Measurements from ENCODE around the gene CRADD.

Gene CRADD

DNA sequence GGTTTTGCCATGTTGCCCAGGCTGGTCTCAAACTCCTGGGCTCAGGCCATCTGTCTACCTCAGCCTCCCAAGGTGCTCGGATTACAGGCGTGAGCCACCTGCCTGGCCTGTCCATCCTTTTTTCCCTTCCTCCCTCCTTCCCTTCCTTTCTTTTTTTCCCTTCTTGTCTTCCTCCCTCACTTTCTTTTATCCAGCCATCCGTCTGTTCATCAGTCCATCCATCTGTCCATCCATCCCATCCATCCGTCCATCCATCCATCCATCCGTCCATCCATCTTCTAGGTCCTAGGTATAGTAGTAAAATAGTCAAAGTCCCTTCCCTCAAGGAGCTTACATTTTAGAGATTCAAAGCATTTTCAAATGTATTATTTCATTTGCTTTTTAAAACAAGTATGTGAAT, 56.8 kb downstream of the CRADD start:
- TF ChIP-seq SPI1 (IDR thresholded peaks at IDR 0.05; ENCODE audit: borderline replicate concordance, low read depth) (no peak), GABPA (IDR thresholded peaks at IDR 0.05; ENCODE audit: low read depth) (no peak)
- TF ChIP-seq, protein P1, sequence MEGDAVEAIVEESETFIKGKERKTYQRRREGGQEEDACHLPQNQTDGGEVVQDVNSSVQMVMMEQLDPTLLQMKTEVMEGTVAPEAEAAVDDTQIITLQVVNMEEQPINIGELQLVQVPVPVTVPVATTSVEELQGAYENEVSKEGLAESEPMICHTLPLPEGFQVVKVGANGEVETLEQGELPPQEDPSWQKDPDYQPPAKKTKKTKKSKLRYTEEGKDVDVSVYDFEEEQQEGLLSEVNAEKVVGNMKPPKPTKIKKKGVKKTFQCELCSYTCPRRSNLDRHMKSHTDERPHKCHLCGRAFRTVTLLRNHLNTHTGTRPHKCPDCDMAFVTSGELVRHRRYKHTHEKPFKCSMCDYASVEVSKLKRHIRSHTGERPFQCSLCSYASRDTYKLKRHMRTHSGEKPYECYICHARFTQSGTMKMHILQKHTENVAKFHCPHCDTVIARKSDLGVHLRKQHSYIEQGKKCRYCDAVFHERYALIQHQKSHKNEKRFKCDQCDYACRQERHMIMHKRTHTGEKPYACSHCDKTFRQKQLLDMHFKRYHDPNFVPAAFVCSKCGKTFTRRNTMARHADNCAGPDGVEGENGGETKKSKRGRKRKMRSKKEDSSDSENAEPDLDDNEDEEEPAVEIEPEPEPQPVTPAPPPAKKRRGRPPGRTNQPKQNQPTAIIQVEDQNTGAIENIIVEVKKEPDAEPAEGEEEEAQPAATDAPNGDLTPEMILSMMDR (IDR thresholded peaks at IDR 0.05; ENCODE audit: insufficient read depth, low read length), result no peak
- Histone ChIP-seq H3K4me3 (replicated peaks; ENCODE audit: insufficient read depth, low read length) (no peak overlapping the region), H3K27me3 (ENCODE audit: insufficient read depth, poor library complexity, severe bottlenecking) (no peaks in the 10 kb centered on the region), H3K27ac (replicated peaks) (no peak overlapping the region)
- no peak for DNase-seq (ENCODE audit: low read depth in 1 of 2, low spot score in 1 of 2)

DNA sequence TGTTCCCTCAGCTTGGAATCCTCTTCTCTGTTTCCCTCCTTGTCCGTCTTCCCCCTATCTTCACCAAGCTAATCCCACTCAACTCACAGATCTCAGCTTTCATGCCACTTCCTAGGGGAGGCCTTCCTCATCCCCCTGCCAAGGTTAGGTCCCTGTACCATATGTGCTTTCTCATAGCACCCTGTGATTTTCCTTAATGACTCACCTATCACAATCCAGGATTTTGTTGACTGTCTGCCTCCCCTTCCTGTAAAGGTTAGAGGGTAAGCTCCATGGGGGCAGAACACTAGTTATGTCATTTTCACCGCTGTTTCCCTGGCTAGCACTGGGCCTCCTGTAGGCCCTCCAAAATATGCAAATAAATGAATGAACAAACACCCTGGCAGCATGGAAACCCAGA, 57.6 kb downstream of the CRADD start:
- no peak overlapping the region for H3K27ac ChIP-seq (replicated peaks)
- TF ChIP-seq, protein P2, sequence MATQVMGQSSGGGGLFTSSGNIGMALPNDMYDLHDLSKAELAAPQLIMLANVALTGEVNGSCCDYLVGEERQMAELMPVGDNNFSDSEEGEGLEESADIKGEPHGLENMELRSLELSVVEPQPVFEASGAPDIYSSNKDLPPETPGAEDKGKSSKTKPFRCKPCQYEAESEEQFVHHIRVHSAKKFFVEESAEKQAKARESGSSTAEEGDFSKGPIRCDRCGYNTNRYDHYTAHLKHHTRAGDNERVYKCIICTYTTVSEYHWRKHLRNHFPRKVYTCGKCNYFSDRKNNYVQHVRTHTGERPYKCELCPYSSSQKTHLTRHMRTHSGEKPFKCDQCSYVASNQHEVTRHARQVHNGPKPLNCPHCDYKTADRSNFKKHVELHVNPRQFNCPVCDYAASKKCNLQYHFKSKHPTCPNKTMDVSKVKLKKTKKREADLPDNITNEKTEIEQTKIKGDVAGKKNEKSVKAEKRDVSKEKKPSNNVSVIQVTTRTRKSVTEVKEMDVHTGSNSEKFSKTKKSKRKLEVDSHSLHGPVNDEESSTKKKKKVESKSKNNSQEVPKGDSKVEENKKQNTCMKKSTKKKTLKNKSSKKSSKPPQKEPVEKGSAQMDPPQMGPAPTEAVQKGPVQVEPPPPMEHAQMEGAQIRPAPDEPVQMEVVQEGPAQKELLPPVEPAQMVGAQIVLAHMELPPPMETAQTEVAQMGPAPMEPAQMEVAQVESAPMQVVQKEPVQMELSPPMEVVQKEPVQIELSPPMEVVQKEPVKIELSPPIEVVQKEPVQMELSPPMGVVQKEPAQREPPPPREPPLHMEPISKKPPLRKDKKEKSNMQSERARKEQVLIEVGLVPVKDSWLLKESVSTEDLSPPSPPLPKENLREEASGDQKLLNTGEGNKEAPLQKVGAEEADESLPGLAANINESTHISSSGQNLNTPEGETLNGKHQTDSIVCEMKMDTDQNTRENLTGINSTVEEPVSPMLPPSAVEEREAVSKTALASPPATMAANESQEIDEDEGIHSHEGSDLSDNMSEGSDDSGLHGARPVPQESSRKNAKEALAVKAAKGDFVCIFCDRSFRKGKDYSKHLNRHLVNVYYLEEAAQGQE (IDR thresholded peaks at IDR 0.05; ENCODE audit: insufficient replicate concordance, low read depth), result no peak
- no peak for TF ChIP-seq POLR2AphosphoS5 (IDR thresholded peaks at IDR 0.05; ENCODE audit: low read depth)
- TF ChIP-seq, protein P1 (IDR thresholded peaks at IDR 0.05; ENCODE audit: insufficient read depth, low read length), result no peak
- no peak for TF ChIP-seq GABPA (IDR thresholded peaks at IDR 0.05; ENCODE audit: low read depth)
- no peak for TF ChIP-seq SPI1 (IDR thresholded peaks at IDR 0.05; ENCODE audit: borderline replicate concordance, low read depth)
- no peaks in the 10 kb centered on the region for H3K27me3 ChIP-seq (ENCODE audit: insufficient read depth, poor library complexity, severe bottlenecking)

DNA sequence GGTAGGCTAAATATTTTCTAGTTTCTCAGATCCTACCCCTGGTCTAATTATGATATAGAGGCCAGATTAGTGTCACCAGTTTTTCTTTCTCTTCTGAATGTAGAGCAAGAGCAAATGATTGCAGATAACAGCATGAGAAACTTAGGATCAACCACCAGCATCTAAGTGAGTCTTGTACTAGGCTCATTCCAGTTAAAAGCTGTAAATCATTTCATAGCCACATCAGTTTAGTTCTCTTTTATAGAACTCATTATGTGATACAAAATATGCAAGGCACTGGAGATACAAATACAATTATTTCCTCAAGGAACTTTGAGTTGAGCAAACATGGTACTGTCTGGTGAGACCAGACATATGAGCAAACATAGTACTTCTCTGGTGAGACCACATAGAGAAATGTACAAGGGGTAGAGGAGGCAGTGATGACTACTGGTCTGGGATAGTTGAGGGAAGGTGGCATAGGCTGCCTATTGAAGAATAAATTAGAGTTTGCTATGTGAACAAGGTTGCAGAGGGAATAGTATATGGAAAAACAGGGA, 59.5 kb downstream of the CRADD start:
- Histone ChIP-seq H3K4me3 (replicated peaks; ENCODE audit: insufficient read depth, low read length) (no peak overlapping the region), H3K27ac (replicated peaks) (no peak overlapping the region), H3K27me3 (ENCODE audit: insufficient read depth, poor library complexity, severe bottlenecking) (peaks cover 6% of the 10 kb centered on the region)
- DNase-seq (ENCODE audit: low read depth in 1 of 2, low spot score in 1 of 2), result no peak
- no peak for TF ChIP-seq POLR2AphosphoS5 (IDR thresholded peaks at IDR 0.05; ENCODE audit: low read depth)

More for the DNA sequence above, 57.6 kb downstream of the CRADD start:
- no peak for DNase-seq (ENCODE audit: low read depth in 1 of 2, low spot score in 1 of 2)
- H3K4me3 ChIP-seq (replicated peaks; ENCODE audit: insufficient read depth, low read length), result no peak overlapping the region

DNA sequence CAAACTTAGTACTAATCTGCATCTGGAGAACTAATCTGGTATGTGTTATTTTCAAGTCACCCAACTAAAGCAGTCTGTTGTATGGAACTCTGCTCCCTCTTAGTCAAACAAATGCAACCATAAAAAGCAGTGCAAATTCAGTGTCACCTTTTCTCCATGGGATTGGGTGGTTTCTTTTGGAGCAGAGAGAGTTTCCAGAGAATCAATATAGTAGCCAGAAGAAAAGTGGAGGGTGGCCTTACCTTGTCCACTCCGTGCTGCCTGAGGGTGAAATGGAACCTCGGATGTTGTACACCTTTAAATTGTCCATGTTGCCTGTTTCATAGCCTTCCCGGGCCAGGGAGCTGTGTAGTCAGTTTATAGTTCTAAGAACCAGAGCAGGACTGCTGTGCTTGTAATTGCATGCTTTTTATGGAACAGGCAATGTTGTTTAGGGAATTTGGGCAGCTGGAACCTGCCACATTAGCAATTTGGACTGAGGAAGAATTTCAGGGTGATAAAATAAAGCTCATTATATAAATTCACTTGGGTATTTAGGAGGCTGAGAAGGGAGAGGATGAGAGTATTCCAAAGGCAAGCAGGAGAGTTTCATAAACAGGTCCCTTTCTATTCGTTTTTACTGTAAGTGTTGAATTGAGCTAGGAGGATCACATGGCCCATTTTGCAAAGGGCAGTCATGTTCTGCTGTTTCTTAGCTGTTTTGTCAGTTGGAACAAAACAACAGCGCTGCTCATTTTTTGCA, 60.5 kb downstream of the CRADD start:
- Histone ChIP-seq H3K4me3 (replicated peaks; ENCODE audit: insufficient read depth, low read length) (no peak overlapping the region), H3K27ac (replicated peaks) (no peak overlapping the region), H3K27me3 (ENCODE audit: insufficient read depth, poor library complexity, severe bottlenecking) (peaks cover 6% of the 10 kb centered on the region)
- no peak for DNase-seq (ENCODE audit: low read depth in 1 of 2, low spot score in 1 of 2)
- no peak for TF ChIP-seq SPI1 (IDR thresholded peaks at IDR 0.05; ENCODE audit: borderline replicate concordance, low read depth)
- no peak for TF ChIP-seq POLR2AphosphoS5 (IDR thresholded peaks at IDR 0.05; ENCODE audit: low read depth)
- TF ChIP-seq, protein P2 (IDR thresholded peaks at IDR 0.05; ENCODE audit: insufficient replicate concordance, low read depth), result no peak
- TF ChIP-seq, protein P1 (IDR thresholded peaks at IDR 0.05; ENCODE audit: insufficient read depth, low read length), result no peak
- no peak for TF ChIP-seq GABPA (IDR thresholded peaks at IDR 0.05; ENCODE audit: low read depth)
